ENCODE data around the gene PSD2.

PSD2 gene

GRCh38 chr5:139854029-139854605 lies 58.5 kb downstream of the PSD2 start:
- Histone ChIP-seq H3K9ac (no peak overlapping the region), H3K9me3 (ENCODE audit: control insufficient read depth, low read length) (no peaks in the 10 kb centered on the region), H3K4me3 (ENCODE audit: low read depth, low read length) (no peak overlapping the region), H3K79me2 (no peaks in the 10 kb centered on the region), H3K4me2 (ENCODE audit: low read length) (no peak overlapping the region), H3K4me1 (no peaks in the 10 kb centered on the region), H3K36me3 (ENCODE audit: control insufficient read depth, insufficient read depth, low read length) (no peaks in the 10 kb centered on the region), H3K27me3 (ENCODE audit: control insufficient read depth, insufficient read depth, low read length) (no peaks in the 10 kb centered on the region), H2AFZ (no peak overlapping the region), H3K27ac (no peak overlapping the region)
- no peak for TF ChIP-seq CTCF (IDR thresholded peaks at IDR 0.05)

DNA sequence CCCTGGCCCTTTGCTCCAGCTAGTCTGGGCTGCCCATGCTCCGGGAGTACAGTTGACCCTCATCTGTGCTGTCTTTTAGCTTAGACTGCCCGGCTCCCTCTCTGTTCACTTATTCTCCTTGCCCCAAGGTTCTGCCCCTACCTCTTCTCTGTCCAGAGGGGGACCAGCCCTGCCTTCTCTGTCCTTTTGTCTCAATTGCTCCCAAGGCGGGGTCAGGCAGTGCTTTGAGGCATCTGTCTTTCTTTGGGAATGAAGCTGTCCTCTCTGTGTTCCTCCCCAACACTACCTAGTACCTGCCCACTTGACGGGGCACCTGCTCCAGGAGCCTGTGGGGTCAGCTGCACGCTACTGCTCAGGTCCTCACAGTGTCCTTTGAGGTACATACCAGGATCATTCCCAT lies 59.3 kb downstream of the PSD2 start:
- Histone ChIP-seq H2AFZ (no peak overlapping the region), H3K4me1 (no peaks in the 10 kb centered on the region), H3K27ac (no peak overlapping the region), H3K27me3 (ENCODE audit: control insufficient read depth, insufficient read depth, low read length) (no peaks in the 10 kb centered on the region), H3K79me2 (no peaks in the 10 kb centered on the region), H3K9ac (no peak overlapping the region), H3K36me3 (ENCODE audit: control insufficient read depth, insufficient read depth, low read length) (no peaks in the 10 kb centered on the region), H3K4me2 (ENCODE audit: low read length) (no peak overlapping the region), H3K9me3 (ENCODE audit: control insufficient read depth, low read length) (no peaks in the 10 kb centered on the region), H3K4me3 (ENCODE audit: low read depth, low read length) (no peak overlapping the region)
- TF ChIP-seq CTCF (IDR thresholded peaks at IDR 0.05) = no peak

DNA sequence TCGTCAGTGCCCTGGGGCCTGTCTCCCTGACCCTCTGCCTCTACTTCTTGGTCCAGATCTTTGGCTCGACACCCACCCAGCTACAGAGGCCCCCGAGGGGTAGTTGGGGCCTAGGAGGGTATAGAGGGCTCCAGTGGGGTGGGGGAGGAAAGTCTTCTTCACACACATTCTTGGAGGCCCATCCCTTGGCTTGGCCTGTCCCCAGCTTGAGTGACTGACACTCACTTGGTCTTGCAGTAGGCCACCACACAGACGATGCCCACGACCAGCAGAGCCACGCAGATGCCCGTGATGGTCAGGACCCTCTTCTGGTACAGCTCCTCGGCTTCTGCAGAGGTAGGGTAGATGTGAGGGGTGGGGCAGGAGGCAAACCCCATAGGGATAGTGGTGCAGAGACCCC lies 59.8 kb downstream of the PSD2 start:
- H3K4me1 ChIP-seq = no peaks in the 10 kb centered on the region
- H3K4me2 ChIP-seq (ENCODE audit: low read length) = no peak overlapping the region
- H3K36me3 ChIP-seq (ENCODE audit: control insufficient read depth, insufficient read depth, low read length) = no peaks in the 10 kb centered on the region
- no peaks in the 10 kb centered on the region for H3K9me3 ChIP-seq (ENCODE audit: control insufficient read depth, low read length)
- H3K79me2 ChIP-seq = no peaks in the 10 kb centered on the region
- no peak for TF ChIP-seq CTCF (IDR thresholded peaks at IDR 0.05)
- H3K9ac ChIP-seq = no peak overlapping the region
- no peak overlapping the region for H3K27ac ChIP-seq
- no peak overlapping the region for H2AFZ ChIP-seq
- no peaks in the 10 kb centered on the region for H3K27me3 ChIP-seq (ENCODE audit: control insufficient read depth, insufficient read depth, low read length)
- no peak overlapping the region for H3K4me3 ChIP-seq (ENCODE audit: low read depth, low read length)

DNA sequence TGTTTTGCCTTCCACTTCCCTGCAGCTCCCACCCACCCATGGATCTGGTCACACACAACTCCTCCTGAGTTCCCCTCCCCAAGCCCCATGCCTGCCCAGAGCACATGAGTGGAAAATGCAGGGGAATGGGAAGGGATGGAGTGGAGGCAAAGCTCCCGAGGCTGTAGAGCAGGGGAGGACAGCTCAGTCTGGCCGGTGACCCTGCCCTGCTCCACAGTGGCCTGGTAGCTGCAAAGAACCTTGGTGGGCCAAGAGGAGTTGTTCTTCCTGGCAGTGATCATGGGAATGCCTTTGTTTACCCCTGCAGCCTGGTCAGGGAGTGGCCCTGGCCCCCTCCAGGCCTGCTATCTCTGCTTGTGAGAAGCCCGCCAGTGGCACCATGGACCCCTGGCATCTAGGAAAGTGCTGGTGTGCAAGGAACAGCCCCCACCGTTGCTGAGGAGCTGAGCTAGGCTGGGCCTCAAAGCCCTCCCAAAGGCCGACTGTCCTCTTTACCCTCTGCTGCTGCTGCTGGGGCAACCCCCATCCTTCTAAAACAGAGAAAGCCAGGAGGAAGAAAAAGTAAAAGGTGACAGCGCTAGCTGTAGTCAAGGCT lies 60.4 kb downstream of the PSD2 start:
- Histone ChIP-seq H3K4me3 (ENCODE audit: low read depth, low read length) (no peak overlapping the region), H2AFZ (no peak overlapping the region), H3K79me2 (no peaks in the 10 kb centered on the region), H3K9ac (no peak overlapping the region), H3K4me2 (ENCODE audit: low read length) (no peak overlapping the region), H3K27ac (no peak overlapping the region), H3K4me1 (no peaks in the 10 kb centered on the region), H3K9me3 (ENCODE audit: control insufficient read depth, low read length) (no peaks in the 10 kb centered on the region), H3K27me3 (ENCODE audit: control insufficient read depth, insufficient read depth, low read length) (no peaks in the 10 kb centered on the region), H3K36me3 (ENCODE audit: control insufficient read depth, insufficient read depth, low read length) (no peaks in the 10 kb centered on the region)
- TF ChIP-seq CTCF (IDR thresholded peaks at IDR 0.05) = no peak

- Histone ChIP-seq H3K27me3 (ENCODE audit: control insufficient read depth, insufficient read depth, low read length) (no peaks in the 10 kb centered on the region), H3K27ac (no peak overlapping the region), H3K4me2 (ENCODE audit: low read length) (no peak overlapping the region), H3K4me3 (ENCODE audit: low read depth, low read length) (no peak overlapping the region), H3K79me2 (no peaks in the 10 kb centered on the region), H3K36me3 (ENCODE audit: control insufficient read depth, insufficient read depth, low read length) (no peaks in the 10 kb centered on the region), H3K9ac (no peak overlapping the region), H2AFZ (no peak overlapping the region), H3K9me3 (ENCODE audit: control insufficient read depth, low read length) (no peaks in the 10 kb centered on the region), H3K4me1 (no peaks in the 10 kb centered on the region)
- TF ChIP-seq CTCF (IDR thresholded peaks at IDR 0.05) = no peak
Measured at GRCh38 chr5:139856714-139857113, 61.1 kb downstream of the PSD2 start.

Measured in parathyroid adenoma (tissue), 2 donors.